COLO829 (cell line): Measurements from ENCODE around the gene COA3.
"Not testable (repeated sequence)": the region's sequence is repeated elsewhere in the genome, so short reads cannot be mapped to it uniquely, and the experiment has no call there.

Experiments
- DNase-seq: peaks from one replicate; pipeline ENCODE4 v3.0.0; 2012; ENCODE audit warnings: low spot score

COA3 gene

DNA sequence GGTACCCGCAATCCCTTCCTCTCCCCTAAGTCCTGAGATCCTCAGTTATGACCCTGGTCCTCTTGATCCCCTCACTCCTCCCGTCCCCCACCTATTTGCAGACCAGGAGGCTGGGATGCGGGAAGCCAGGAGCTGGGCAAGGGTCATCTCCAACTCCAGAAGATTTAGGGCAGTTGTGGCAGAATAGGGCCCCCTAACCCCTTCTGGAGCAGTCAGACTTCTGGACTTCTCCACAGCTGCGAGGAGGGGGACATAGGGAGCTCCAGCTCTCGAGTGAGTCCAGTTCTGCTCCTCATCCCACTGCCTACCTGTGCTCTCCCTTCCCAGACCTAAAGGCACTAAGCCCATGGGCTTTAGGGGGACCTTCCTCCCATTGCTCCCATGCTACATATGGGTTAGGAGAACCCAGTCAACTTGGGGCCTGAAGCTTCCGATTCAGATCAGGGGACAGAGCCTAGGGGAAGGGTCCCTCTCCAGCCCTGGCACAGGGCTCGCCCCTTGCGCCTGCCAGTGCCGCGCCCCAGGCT is 16.8 kb downstream of the COA3 start:
- no peak for DNase-seq

DNA sequence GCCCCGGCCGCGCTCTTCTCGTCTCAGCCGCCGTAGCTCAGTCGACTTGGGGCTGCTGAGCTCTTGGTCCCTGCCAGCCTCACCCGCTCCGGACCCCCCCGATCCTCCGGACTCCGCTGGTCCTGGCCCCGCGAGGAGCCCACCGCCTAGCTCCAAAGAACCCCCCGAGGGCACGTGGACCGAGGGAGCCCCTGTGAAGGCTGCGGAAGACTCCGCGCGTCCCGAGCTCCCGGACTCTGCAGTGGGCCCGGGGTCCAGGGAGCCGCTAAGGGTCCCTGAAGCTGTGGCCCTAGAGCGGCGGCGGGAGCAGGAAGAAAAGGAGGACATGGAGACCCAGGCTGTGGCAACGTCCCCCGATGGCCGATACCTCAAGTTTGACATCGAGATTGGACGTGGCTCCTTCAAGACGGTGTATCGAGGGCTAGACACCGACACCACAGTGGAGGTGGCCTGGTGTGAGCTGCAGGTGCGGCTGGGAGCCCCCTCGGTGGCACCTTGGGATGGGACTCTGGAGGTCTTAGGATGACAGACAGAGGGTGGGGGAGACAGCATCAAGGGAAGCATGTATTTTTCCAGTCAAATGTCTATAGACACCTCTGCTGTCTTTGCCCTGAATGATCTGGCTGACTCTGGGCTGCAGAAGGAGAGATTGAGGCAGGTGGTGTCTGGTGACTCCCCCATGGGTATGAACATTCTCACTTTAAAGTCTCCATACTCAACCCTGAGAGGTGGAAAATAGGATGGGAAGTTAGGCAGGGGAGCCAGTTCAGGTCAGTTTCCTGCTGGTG is 17.5 kb downstream of the COA3 start:
- DNase-seq, result no peak

DNA sequence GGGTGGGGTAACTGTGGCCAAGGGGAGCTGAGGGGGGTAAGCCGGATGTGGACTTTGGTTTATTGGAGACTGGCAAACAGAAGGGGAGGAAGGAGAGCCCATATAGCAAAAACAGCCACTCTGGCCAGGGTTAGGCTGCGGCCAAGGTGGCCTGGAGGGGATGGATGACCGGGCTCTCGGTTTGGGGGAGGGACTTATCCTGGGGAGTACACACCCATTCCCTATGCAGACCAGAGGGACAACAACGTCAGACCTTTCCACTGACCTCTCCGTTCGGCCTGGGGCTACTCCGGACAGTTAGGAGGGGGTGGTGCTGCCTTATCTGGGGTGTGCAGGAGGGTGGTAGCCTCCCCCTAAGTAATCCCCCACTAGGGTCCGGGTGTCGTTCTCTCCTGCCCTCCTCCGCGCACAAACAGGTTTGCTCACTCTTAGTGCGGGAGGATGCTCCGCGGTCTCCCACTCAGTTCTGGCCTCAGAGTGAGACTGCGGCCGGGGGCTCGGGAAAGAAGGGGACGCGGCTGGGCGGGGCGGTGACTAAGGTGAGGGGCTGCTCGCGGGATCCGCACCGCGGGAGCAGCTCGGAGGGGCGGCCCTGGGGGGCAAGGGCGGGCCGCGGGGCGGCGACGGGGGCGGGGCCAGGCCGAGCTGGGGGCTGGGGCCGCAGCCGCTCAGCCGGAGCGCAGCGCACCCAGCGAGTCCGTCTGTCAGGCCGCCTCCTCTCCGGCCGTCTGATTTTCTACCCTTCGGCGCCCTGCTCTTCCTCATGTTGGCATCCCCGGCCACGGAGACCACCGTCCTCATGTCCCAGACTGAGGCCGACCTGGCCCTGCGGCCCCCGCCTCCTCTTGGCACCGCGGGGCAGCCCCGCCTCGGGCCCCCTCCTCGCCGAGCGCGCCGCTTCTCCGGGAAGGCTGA is 18.3 kb downstream of the COA3 start, which contains the start of gene WNK4:
WNK4 (plus strand) TSS at position 675 of the 915 bp plus-strand sequence; CDS start at position 764, 89 bp downstream.
- no peak for DNase-seq

DNA sequence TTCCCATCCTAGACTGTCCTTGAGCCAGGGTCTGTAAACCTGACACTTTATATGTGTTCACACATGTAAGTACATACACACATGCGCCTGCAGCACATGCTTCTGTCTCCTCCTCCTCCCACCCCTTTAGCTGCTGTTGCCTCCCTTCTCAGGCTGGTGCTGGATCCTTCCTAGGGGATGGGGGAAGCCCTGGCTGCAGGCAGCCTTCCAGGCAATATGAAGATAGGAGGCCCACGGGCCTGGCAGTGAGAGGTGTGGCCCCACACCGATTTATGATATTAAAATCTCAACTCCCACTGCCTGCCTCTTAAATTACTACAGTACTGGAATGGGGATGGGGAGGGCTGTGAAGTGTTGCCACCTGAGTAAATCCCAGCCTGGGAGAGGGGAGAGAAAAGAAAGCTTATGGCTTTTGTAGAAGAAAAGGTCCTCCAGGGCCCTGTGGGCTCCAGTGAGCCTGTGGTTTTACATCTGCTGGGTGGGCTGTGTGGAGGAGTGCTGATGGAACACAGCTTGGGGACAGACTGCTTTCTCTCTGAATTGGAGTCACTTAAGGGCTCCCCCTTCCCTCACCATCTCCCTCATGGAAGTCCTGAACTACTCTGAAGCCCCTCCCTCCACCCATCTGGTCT is 19.1 kb downstream of the COA3 start:
- no peak for DNase-seq

DNA sequence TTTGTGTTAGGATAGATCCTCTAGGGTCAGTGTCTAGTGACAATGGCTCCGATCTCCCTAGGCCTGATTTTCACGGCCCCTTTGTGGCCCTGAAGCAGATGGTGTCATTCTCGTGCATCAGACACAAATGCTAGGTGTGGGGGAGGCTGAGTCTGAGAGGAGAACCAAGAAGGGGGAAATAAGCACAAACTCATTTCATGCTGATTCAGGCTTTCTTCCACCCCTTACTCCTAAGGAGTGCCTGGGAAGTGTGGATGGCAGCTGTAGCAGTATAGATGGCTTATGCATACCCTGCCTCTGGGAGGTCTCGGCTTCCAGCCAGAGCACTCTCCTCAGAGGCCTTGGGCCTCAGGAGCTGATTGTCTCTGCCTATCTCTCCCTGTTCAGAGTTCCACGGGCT is 19.9 kb downstream of the COA3 start:
- no peak for DNase-seq

- DNase-seq, result no peak
Measured at GRCh38 chr17:42775534-42776098, 22.9 kb downstream of the COA3 start.

- no peak for DNase-seq
Measured at GRCh38 chr17:42774066-42774745, 24.3 kb downstream of the COA3 start.

- peak; percentile 84 for DNase-seq
Measured at GRCh38 chr17:42773290-42774035, 25.0 kb downstream of the COA3 start, which contains the start of gene VPS25. Gene VPS25 (plus strand): TSS chr17:42773449. CDS start chr17:42773476, 27 bp downstream.

DNA sequence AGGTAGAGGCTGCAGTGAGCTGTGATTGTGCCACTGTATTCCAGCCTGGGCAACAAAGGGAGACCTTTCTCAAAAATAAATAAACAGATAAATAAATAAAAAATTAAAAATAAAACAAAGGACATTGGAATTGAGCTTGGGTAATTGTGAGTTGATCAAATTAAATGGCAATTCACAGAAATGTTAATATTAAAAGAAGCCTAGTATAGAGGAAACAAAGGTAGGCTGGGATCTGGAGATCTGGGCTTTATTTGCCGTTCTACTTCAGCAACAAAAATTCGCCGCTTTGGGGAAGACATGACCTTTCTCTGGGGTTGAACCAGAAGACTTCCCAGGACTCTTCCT is 25.6 kb downstream of the COA3 start:
- no peak for DNase-seq

- DNase-seq, result not testable (repeated sequence)
Measured at GRCh38 chr17:42769964-42770363, 28.5 kb downstream of the COA3 start.

GRCh38 chr17:42768006-42768405 is 30.5 kb downstream of the COA3 start:
- not testable (repeated sequence) for DNase-seq

GRCh38 chr17:42767512-42767911 is 31.0 kb downstream of the COA3 start:
- DNase-seq, result no peak

- no peak for DNase-seq
Measured at GRCh38 chr17:42766124-42766523, 32.4 kb downstream of the COA3 start.

- DNase-seq, result no peak
Measured at GRCh38 chr17:42761638-42762037, 36.9 kb downstream of the COA3 start.

DNA sequence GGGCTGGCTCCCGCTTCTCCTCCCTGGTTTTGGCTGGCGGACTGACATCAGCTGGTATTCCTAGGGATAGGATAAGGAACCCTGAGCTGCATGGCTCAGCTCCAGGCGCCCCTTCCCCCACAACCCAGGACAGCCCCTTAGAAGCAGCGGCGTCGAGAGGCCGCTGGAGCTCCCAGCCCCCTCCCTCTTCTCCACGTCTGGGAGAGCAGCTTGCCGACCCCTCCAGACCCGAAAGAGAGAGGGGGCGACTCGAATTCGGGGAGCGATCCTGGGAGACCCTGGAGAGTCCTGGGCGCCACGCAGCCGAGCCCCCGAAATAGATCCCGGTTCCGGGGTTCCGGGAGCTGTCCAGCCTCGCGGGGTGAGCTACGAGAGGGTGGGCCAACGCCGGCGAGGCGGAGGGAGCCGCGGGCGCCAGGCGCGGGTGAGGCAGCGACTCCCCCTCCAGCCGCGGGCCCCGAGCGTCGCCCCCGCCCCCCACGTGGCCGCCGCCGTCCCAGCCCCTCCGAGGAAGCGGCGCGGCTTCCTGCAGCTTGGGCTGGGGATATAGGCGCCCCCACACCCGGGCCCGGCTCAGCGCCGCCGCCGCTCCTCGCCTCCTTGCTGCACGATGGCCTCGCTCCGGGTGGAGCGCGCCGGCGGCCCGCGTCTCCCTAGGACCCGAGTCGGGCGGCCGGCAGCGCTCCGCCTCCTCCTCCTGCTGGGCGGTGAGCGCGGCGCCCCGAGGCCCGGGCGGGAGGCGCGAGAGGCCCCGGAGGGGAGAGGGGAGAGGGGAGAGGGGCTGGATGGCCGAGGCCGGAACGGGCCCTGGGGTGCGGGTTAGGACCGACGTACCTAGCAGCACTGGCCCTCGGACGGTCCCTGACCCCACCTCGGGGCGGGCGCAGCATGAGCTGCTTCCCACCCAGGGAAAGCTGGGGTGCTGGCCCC is 37.6 kb downstream of the COA3 start, which contains the start of gene RAMP2:
RAMP2 (plus strand) TSS at position 576 of the 930 bp plus-strand sequence; CDS start at position 611, 35 bp downstream.
- no peak for DNase-seq

DNA sequence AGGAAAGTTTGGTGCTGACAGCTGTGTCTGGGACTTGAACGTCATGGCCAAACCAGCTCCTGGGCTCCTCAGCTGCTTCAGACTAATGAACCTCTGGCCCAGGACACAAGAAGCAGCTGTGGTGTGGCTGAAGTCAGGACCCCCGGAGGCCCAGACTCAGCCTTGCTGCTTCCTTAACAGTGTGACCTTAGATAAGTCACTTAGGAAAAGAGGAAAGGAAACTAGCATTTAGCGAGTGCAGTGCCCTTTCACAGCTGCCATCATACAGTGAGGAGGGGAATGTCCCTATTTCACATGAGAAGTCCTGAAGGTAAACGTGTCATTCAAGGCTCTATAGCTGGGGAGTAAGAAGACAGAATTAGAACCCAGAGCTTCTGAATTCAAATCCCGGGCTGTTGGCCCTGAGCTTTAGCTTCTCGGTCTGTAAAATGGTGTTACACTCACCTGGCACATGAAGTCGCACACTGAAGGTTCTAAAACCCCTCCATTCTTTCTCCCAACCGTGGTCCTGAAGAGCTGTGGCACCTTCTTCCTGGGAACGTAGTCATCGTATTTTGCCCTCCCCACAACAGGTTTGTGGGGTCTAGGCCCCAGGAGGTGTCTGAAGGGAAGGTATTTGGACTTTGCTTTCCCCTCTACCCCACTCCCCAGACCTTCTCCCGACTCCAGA is 38.4 kb downstream of the COA3 start:
- DNase-seq, result no peak

DNA sequence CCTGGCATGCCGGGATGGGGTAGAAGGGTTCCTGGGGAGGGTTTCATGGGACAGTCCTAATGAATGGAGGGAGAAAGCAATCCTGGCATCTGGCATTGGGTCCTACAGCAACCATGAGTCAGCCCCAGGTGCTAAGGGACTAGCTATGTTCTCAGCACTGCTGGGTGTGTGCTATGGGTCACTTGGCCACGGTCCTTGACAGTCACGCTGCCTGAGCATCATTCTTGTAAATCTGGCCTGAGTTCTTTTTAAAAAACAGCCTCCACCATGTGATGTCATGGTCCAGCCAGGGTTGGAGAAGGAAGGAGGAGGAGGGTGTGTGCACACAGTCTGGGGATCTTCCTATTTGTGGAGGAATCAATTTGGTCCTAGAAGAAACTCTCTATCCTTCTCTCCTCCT is 43.7 kb downstream of the COA3 start:
- DNase-seq, result no peak

- DNase-seq, result no peak
Measured at GRCh38 chr17:42751628-42752027, 46.9 kb downstream of the COA3 start.
